CD4-positive, alpha-beta T cell treated with Interleukin-12 subunit alpha and Interleukin-12 subunit beta, for 1 hour (primary cell): ENCODE results near the gene SH3RF3.
"Not testable (repeated sequence)": the region's sequence is repeated elsewhere in the genome, so short reads cannot be mapped to it uniquely, and the experiment has no call there.

Experiments
- DNase-seq: peaks from one replicate; pipeline ENCODE4 v3.0.0-alpha.2; 2020

SH3RF3 gene

GRCh38 chr2:109205447-109205846, 76.4 kb downstream of the SH3RF3 start:
- no peak for DNase-seq

- no peak for DNase-seq
Observed at GRCh38 chr2:109206569-109207146, 77.7 kb downstream of the SH3RF3 start.

- no peak for DNase-seq
Observed at GRCh38 chr2:109207176-109207575, 78.2 kb downstream of the SH3RF3 start.

GRCh38 chr2:109208071-109208950, 79.3 kb downstream of the SH3RF3 start:
- DNase-seq = no peak

GRCh38 chr2:109208951-109209335, 79.9 kb downstream of the SH3RF3 start:
- DNase-seq = no peak

- no peak for DNase-seq
Observed at GRCh38 chr2:109209412-109209811, 80.4 kb downstream of the SH3RF3 start.

- DNase-seq = no peak
Observed at GRCh38 chr2:109209941-109210340, 80.9 kb downstream of the SH3RF3 start.

- DNase-seq = no peak
Observed at GRCh38 chr2:109210431-109211200, 81.6 kb downstream of the SH3RF3 start.

GRCh38 chr2:109211315-109211714, 82.3 kb downstream of the SH3RF3 start:
- DNase-seq = no peak

GRCh38 chr2:109212836-109213563, 84.0 kb downstream of the SH3RF3 start:
- no peak for DNase-seq

GRCh38 chr2:109213646-109214433, 84.8 kb downstream of the SH3RF3 start:
- peak; percentile 75 for DNase-seq

- no peak for DNase-seq
Observed at GRCh38 chr2:109214651-109215371, 85.8 kb downstream of the SH3RF3 start.

- DNase-seq = no peak
Observed at GRCh38 chr2:109215866-109216265, 86.9 kb downstream of the SH3RF3 start.

GRCh38 chr2:109216332-109216731, 87.3 kb downstream of the SH3RF3 start:
- DNase-seq = no peak

- peak; percentile 15 for DNase-seq
Observed at GRCh38 chr2:109217362-109218086, 88.5 kb downstream of the SH3RF3 start.

GRCh38 chr2:109218087-109218791, 89.2 kb downstream of the SH3RF3 start:
- DNase-seq = peak; percentile 13

- no peak for DNase-seq
Observed at GRCh38 chr2:109218792-109219126, 89.8 kb downstream of the SH3RF3 start.

GRCh38 chr2:109220860-109221259, 91.9 kb downstream of the SH3RF3 start:
- DNase-seq = no peak

GRCh38 chr2:109221316-109221715, 92.3 kb downstream of the SH3RF3 start:
- DNase-seq = not testable (repeated sequence)

- no peak for DNase-seq
Observed at GRCh38 chr2:109222422-109222821, 93.4 kb downstream of the SH3RF3 start.
